Endothelial cell of umbilical vein (primary cell): ENCODE data around the gene TMEM214. TPM values are rescaled to one million over a fixed set of nuclear protein-coding genes. Genes with fewer than 3 reads are reported as not detected.
A peak's percentile ranks its signal among the peaks of the same experiment; 100 is the strongest.

Experiments used
- BruUV-seq: library from RNA; stranded (reverse); fragments of 400-500 nt; replicated peaks from 2 replicates; lab custom pipeline; 2021; lab: Mats Ljungman, UMichigan
- CTCF ChIA-PET: fragments of 300-600, 350-600 bp; sonication (Branson Sonifier 250); formaldehyde crosslinking; loops from one replicate; lab custom pipeline; 2021; ENCODE audit warnings: antibody characterized with exemption, inconsistent platforms; lab: Charles Lee
- POLR2A ChIA-PET: fragments of 300-600, 350-600 bp; sonication (Branson Sonifier 250); formaldehyde crosslinking; loops from one replicate; lab custom pipeline; 2021; ENCODE audit warnings: antibody characterized with exemption, inconsistent platforms; lab: Charles Lee
- DNase-seq: peaks from one replicate; pipeline ENCODE4 v3.0.0-alpha.2; 2011; ENCODE audit warnings: low read depth, low spot score
- FAIRE-seq: peaks from 2 replicates; lab custom pipeline; 2011; peaks lifted over from hg19 to GRCh38; lab: Jason Lieb, UNC
- H2AFZ ChIP-seq: 2 replicates; pipeline ENCODE4 v1.6.0; 2012; ENCODE audit warnings: low read depth, low read length, control low read depth, inconsistent platforms
- H3K27ac ChIP-seq: 2 replicates; pipeline ENCODE4 v1.5.1; 2011; ENCODE audit warnings: low read depth, mild to moderate bottlenecking, control low read depth, low read length, moderate library complexity; ENCODE audit not compliant: insufficient read depth
- H3K27me3 ChIP-seq, 2 experiments: 2 replicates each; pipeline versions ENCODE4 v1.6.0 to v1.6.1; 2011; ENCODE audit warnings: low read length in 2 of 2, mixed read lengths in 1 of 2; ENCODE audit not compliant: control insufficient read depth in 2 of 2, insufficient read depth in 2 of 2
- H3K36me3 ChIP-seq, 2 experiments: 2 replicates in 1 of 2; 3 replicates in 1 of 2; pipeline ENCODE4 v1.5.1; 2011; ENCODE audit warnings: low read length in 2 of 2, mild to moderate bottlenecking in 1 of 2, moderate library complexity in 1 of 2; ENCODE audit not compliant: control insufficient read depth in 2 of 2, insufficient read depth in 2 of 2; ENCODE audit errors: extremely low read depth in 1 of 2
- H3K4me1 ChIP-seq: 3 replicates; pipeline ENCODE4 v1.5.1; 2011; ENCODE audit warnings: mild to moderate bottlenecking, low read length; ENCODE audit not compliant: control insufficient read depth, insufficient read depth; ENCODE audit errors: extremely low read depth
- H3K4me2 ChIP-seq: 2 replicates; pipeline ENCODE4 v1.6.1; 2011; ENCODE audit warnings: low read length, control low read depth, mixed read lengths; ENCODE audit not compliant: insufficient read depth
- H3K4me3 ChIP-seq, 3 experiments: fragments of 200-600 bp in 1 of 3; sonication (generic), shearing (Covaris generic) in 1 of 3; replicated peaks in 1 of 3; 2 replicates each; pipeline ENCODE4 v1.5.1; 2011 to 2016; ENCODE audit warnings: control low read depth in 3 of 3, low read length in 3 of 3, mild to moderate bottlenecking in 2 of 3, inconsistent platforms in 1 of 3, low read depth in 1 of 3, moderate library complexity in 1 of 3; ENCODE audit not compliant: insufficient read depth in 1 of 3
- H3K79me2 ChIP-seq: 2 replicates; pipeline ENCODE4 v1.6.0; 2012; ENCODE audit warnings: low read length, inconsistent platforms; ENCODE audit not compliant: control insufficient read depth, insufficient read depth
- H3K9ac ChIP-seq: replicated peaks from 2 replicates; pipeline ENCODE3; 2011; ENCODE audit warnings: low read length, control low read depth; ENCODE audit not compliant: insufficient read depth; ENCODE audit errors: extremely low read depth
- H3K9me1 ChIP-seq: replicated peaks from 3 replicates; pipeline ENCODE4 v1.6.0; 2011; ENCODE audit warnings: mild to moderate bottlenecking, low read length; ENCODE audit not compliant: control insufficient read depth, insufficient read depth; ENCODE audit errors: extremely low read depth
- H3K9me3 ChIP-seq: replicated peaks from 2 replicates; pipeline ENCODE4 v1.5.1; 2012; ENCODE audit warnings: low read length, inconsistent platforms; ENCODE audit not compliant: control insufficient read depth, insufficient read depth
- H4K20me1 ChIP-seq: replicated peaks from 2 replicates; pipeline ENCODE3; 2011; ENCODE audit warnings: mild to moderate bottlenecking, low read length; ENCODE audit not compliant: control insufficient read depth, insufficient read depth; ENCODE audit errors: extremely low read depth
- EZH2 ChIP-seq: IDR thresholded peaks from 2 replicates; pipeline ENCODE4 v1.6.1; 2012; ENCODE audit warnings: borderline replicate concordance, low read depth, mild to moderate bottlenecking, moderate library complexity, low read length, inconsistent platforms; ENCODE audit not compliant: severe bottlenecking
- FOS ChIP-seq: IDR thresholded peaks from 2 replicates; pipeline ENCODE4 v1.6.1; 2011; ENCODE audit warnings: mild to moderate bottlenecking, low read length, moderate library complexity, borderline replicate concordance; ENCODE audit not compliant: insufficient read depth
- GATA2 ChIP-seq: IDR thresholded peaks from 2 replicates; pipeline ENCODE4 v1.7.0; 2011; ENCODE audit warnings: low read depth, mild to moderate bottlenecking, moderate library complexity, mixed read lengths, low read length; ENCODE audit not compliant: insufficient read length, insufficient read depth
- JUN ChIP-seq: IDR thresholded peaks from 2 replicates; pipeline ENCODE4 v1.6.1; 2011; ENCODE audit warnings: borderline replicate concordance, low read depth; ENCODE audit not compliant: insufficient read length, insufficient read depth
- MYC ChIP-seq: IDR thresholded peaks from one replicate; pipeline ENCODE4 v1.6.1; 2011; ENCODE audit warnings: mild to moderate bottlenecking, low read depth, low read length
- POLR2A ChIP-seq: IDR thresholded peaks from 2 replicates; pipeline ENCODE4 v1.6.1; 2012; ENCODE audit warnings: low read depth, mild to moderate bottlenecking, control low read depth, low read length
- POLR2AphosphoS5 ChIP-seq: IDR thresholded peaks from 2 replicates; pipeline ENCODE4 v1.6.1; 2012; ENCODE audit warnings: low read depth, mild to moderate bottlenecking, control low read depth, low read length, moderate library complexity; ENCODE audit not compliant: insufficient read depth
- dilution Hi-C: fragments of 300-500 bp; cut with MboI; formaldehyde crosslinking; loops from one replicate; pipeline ENCODE4 v1.15.0; 2019; ENCODE audit warnings: low sequenced_read_pairs; ENCODE audit not compliant: extremely low pct_ligation_motif_present
- intact Hi-C: fragments of 100-400 bp; cut with micrococcal nuclease; formaldehyde crosslinking; loops from one replicate; pipeline ENCODE4 v1.10.0; 2022
- polyA plus RNA-seq, 4 experiments: library from polyadenylated mRNA; depleted of rRNA in 3 of 4; stranded (reverse) in 3 of 4; unstranded in 1 of 4; fragments of >200 nt; gene quantifications; 2 replicates each; pipeline versions ENCODE4 v1.2.1 to v1.2.3, GENCODE V29; 2011 to 2012; ENCODE audit warnings: missing spikeins in 1 of 4
- total RNA-seq: library from RNA; stranded (reverse); gene quantifications from 2 replicates; pipeline ENCODE4 v1.2.3, GENCODE V29; 2021
- TF ChIP-seq, protein P1 (sequence below): IDR thresholded peaks from 2 replicates; pipeline ENCODE4 v1.6.1; 2011; ENCODE audit not compliant: insufficient read depth, insufficient read length
- TF ChIP-seq, protein P2 (sequence below), 2 donors: IDR thresholded peaks; 1 replicate in 1 of 2; 2 replicates in 1 of 2; pipeline ENCODE4 v1.5.1; 2011; ENCODE audit warnings: low read length in 2 of 2, mild to moderate bottlenecking in 2 of 2, moderate library complexity in 2 of 2, control low read depth in 1 of 2, inconsistent platforms in 1 of 2, low read depth in 1 of 2; ENCODE audit not compliant: insufficient read depth in 1 of 2; ENCODE audit errors: extremely low read depth in 1 of 2

Gene TMEM214
- total and polyA plus RNA-seq, 2 donors (not counting 3 experiments of a cell fraction or from before 2014, with no cell fraction given): 109 to 163 TPM

DNA sequence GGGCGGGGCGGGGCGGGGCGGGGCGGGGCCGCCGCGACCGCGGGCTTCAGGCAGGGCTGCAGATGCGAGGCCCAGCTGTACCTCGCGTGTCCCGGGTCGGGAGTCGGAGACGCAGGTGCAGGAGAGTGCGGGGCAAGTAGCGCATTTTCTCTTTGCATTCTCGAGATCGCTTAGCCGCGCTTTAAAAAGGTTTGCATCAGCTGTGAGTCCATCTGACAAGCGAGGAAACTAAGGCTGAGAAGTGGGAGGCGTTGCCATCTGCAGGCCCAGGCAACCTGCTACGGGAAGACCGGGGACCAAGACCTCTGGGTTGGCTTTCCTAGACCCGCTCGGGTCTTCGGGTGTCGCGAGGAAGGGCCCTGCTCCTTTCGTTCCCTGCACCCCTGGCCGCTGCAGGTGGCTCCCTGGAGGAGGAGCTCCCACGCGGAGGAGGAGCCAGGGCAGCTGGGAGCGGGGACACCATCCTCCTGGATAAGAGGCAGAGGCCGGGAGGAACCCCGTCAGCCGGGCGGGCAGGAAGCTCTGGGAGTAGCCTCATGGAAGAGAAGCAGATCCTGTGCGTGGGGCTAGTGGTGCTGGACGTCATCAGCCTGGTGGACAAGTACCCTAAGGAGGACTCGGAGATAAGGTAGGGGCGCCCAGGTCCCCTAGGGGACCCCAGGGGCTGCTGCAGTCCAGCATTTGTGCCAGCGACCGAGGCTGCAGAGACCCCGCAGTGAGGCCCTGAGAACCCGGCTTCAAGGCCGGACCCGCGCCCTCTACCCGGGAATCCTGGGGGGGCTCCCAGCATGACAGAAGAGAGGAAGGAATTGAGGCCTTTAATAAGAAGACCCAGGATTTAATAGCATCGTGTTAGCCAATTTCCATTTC, 54.2 kb downstream of the TMEM214 start, which contains the start of gene KHK:
Gene KHK (plus strand): TSS at position 49 of the 870 bp plus-strand sequence. CDS start 488 bp downstream, at position 537.
- Histone ChIP-seq H3K4me3 (peak within 1 kb of the TSS; percentile 55 to 73 (median 64)), H2AFZ (peak within 1 kb of the TSS; percentile 98), H3K9ac (peak within 1 kb of the TSS; percentile 69), H3K36me3 (no peaks in the 10 kb centered on the region), H3K4me2 (peak within 1 kb of the TSS; percentile 95), H3K27me3 (no peaks in the 10 kb centered on the region), H3K9me3 (no peaks in the 10 kb centered on the region), H3K27ac (peak within 1 kb of the TSS; percentile 51), H4K20me1 (no peaks in the 10 kb centered on the region), H3K9me1 (no peaks in the 10 kb centered on the region), H3K79me2 (no peaks in the 10 kb centered on the region), H3K4me1 (peaks cover 5% of the 10 kb centered on the region)
- dilution Hi-C loops (no loop called here), intact Hi-C loops (loop anchor here (1.0 to 5.0 kb wide), 8 partner anchors 37 to 240 kb away; partner anchors contain the start of genes ATRAID, DPYSL5, PREB and SLC5A6)
- CTCF ChIA-PET: interaction anchor here (0.7 to 6.0 kb wide), 16 partner anchors 9 to 241 kb away, joined by 3 to 39 read pairs (median 4); partner anchors contain the start of genes ABHD1, AGBL5, MPV17 and PREB
- POLR2A ChIA-PET: interaction anchor here (0.7 to 0.9 kb wide), 2 partner anchors 12 to 36 kb away, joined by 3 to 7 read pairs; partner anchors contain the start of gene AGBL5
- no peak for TF ChIP-seq FOS
- FAIRE-seq: peak; percentile 59
- DNase-seq: no peak
- BruUV-seq: no TSS peak

DNA sequence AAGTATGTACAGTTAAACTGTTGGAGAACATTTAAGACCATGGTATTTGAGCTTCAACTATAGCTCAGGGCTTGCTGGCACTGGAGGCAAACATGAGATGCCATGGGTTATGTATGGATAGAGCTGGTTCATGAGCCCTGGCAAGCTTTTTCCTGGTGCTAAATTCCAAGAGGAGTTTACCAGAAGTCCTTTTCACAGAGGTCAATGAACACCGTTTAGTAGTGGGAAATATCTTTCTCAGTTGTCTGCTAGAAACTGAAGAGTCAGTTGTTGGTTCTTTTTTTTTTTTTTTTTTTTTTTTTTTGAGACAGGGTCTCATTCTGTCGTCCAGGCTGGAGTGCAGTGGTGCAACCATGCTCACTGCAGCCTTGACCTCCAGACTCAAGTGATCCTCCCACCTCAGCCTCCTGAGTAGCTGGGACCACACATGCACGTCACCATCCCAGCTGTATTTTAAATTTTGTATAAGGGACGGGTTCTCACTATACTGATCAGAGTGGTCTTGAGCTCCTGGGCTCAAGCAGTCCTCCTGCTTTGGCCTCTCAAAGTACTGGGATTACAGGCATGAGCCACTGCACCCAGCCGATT, 55.2 kb downstream of the TMEM214 start:
- FAIRE-seq (no peak), DNase-seq (no peak)
- dilution Hi-C loops (no loop called here), intact Hi-C loops (loop anchor here (2.0 to 5.0 kb wide), 2 partner anchors 55 to 241 kb away; partner anchors contain the start of genes DPYSL5 and TMEM214)
- Histone ChIP-seq H3K9me3 (no peaks in the 10 kb centered on the region), H2AFZ (no peak overlapping the region), H3K4me1 (peaks cover 5% of the 10 kb centered on the region), H3K4me3 (no peak overlapping the region), H4K20me1 (no peaks in the 10 kb centered on the region), H3K27ac (no peak overlapping the region), H3K9ac (no peak overlapping the region), H3K27me3 (no peaks in the 10 kb centered on the region), H3K36me3 (no peaks in the 10 kb centered on the region), H3K9me1 (no peaks in the 10 kb centered on the region), H3K4me2 (no peak overlapping the region), H3K79me2 (no peaks in the 10 kb centered on the region)
- no TSS peak for BruUV-seq
- POLR2A ChIA-PET: interaction anchor here (0.7 kb wide), 1 partner anchor 13 kb away, joined by 7 read pairs; no protein-coding TSS in a partner anchor
- CTCF ChIA-PET: interaction anchor here (0.8 to 6.0 kb wide), 11 partner anchors 10 to 242 kb away, joined by 3 to 39 read pairs (median 8); partner anchors contain the start of genes AGBL5, MPV17 and PREB
- TF ChIP-seq POLR2A (no peak), GATA2 (no peak), EZH2 (no peak), POLR2AphosphoS5 (no peak), FOS (no peak), MYC (no peak), JUN (no peak)
- TF ChIP-seq, protein P1, sequence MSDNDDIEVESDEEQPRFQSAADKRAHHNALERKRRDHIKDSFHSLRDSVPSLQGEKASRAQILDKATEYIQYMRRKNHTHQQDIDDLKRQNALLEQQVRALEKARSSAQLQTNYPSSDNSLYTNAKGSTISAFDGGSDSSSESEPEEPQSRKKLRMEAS: no peak
- TF ChIP-seq, protein P2, sequence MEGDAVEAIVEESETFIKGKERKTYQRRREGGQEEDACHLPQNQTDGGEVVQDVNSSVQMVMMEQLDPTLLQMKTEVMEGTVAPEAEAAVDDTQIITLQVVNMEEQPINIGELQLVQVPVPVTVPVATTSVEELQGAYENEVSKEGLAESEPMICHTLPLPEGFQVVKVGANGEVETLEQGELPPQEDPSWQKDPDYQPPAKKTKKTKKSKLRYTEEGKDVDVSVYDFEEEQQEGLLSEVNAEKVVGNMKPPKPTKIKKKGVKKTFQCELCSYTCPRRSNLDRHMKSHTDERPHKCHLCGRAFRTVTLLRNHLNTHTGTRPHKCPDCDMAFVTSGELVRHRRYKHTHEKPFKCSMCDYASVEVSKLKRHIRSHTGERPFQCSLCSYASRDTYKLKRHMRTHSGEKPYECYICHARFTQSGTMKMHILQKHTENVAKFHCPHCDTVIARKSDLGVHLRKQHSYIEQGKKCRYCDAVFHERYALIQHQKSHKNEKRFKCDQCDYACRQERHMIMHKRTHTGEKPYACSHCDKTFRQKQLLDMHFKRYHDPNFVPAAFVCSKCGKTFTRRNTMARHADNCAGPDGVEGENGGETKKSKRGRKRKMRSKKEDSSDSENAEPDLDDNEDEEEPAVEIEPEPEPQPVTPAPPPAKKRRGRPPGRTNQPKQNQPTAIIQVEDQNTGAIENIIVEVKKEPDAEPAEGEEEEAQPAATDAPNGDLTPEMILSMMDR (IDR thresholded peaks at IDR 0.05; ENCODE audit: extremely low read depth in 1 of 2, insufficient read depth in 1 of 2, low read depth in 1 of 2, low read length in 2 of 2): no peak
